ENCODE results near the gene PDP2. TPM values are rescaled to one million over a fixed set of nuclear protein-coding genes. Genes with fewer than 3 reads are reported as not detected.

PDP2 gene
- total and polyA plus RNA-seq, 9 of the 15 experiments (the other 6 are each of a cell fraction or from before 2014, with no cell fraction given): 2.5 to 24.3 (median 7.2) TPM

GRCh38 chr16:66900721-66901441 is 20.6 kb downstream of the PDP2 start (continued):
- no peak for TF ChIP-seq ZNF407 (IDR thresholded peaks at IDR 0.05; ENCODE audit: low read depth)
- no peak for TF ChIP-seq ZBTB26 (CRISPR knock-in tag; IDR thresholded peaks at IDR 0.05)
- TF ChIP-seq TFE3 (CRISPR knock-in tag; IDR thresholded peaks at IDR 0.05): no peak
- no peak for TF ChIP-seq ZNF347 (CRISPR knock-in tag; IDR thresholded peaks at IDR 0.05; ENCODE audit: low read depth)
- TF ChIP-seq NR4A1 (CRISPR knock-in tag; IDR thresholded peaks at IDR 0.05): no peak
- TF ChIP-seq NR4A1 (tag; IDR thresholded peaks at IDR 0.05): peak; percentile 52; the same call in 1 of the 2 replicates

Data from K562 (cell line).